Measurements from ENCODE around the gene PACRGL. TPM values are rescaled to one million over a fixed set of nuclear protein-coding genes. Genes with fewer than 3 reads are reported as not detected.

PACRGL gene
- total and polyA plus RNA-seq, 7 donors, result 5.2 to 20.2 (median 7.6) TPM

GRCh38 chr4:20666012-20666860, 34.0 kb upstream of the PACRGL start:
- DNase-seq (no peak), ATAC-seq (no peak)
- WGBS, 3 donors, result 34 to 38% (median 36%) methylated on average over 4 of the region's 4 CpGs
- Histone ChIP-seq H3K4me1 (no peaks in the 10 kb centered on the region), H3K9me3 (no peaks in the 10 kb centered on the region), H3K27ac (no peak overlapping the region), H3K4me3 (no peak overlapping the region), H3K27me3 (ENCODE audit: insufficient read depth in 3 of 3, low read length in 2 of 3) (no peaks in the 10 kb centered on the region), H3K36me3 (ENCODE audit: insufficient read depth in 1 of 2, low read depth in 1 of 2) (no peaks in the 10 kb centered on the region)
- no peak for TF ChIP-seq CTCF (IDR thresholded peaks at IDR 0.05)
- intact Hi-C loops (cut with DNase I), result no loop called here

GRCh38 chr4:20672262-20672661, 28.0 kb upstream of the PACRGL start:
- H3K36me3 ChIP-seq (ENCODE audit: insufficient read depth in 1 of 2, low read depth in 1 of 2), result no peaks in the 10 kb centered on the region
- intact Hi-C loops (cut with DNase I), result no loop called here
- no peaks in the 10 kb centered on the region for H3K4me1 ChIP-seq
- ATAC-seq (no peak), DNase-seq (no peak)
- no peak overlapping the region for H3K4me3 ChIP-seq
- WGBS, 3 donors, result 68 to 73% (median 70%) methylated on average over 1 of the region's 1 CpG
- no peak overlapping the region for H3K27ac ChIP-seq
- H3K27me3 ChIP-seq (ENCODE audit: insufficient read depth in 3 of 3, low read length in 2 of 3), result no peaks in the 10 kb centered on the region
- H3K9me3 ChIP-seq, result no peaks in the 10 kb centered on the region
- no peak for TF ChIP-seq CTCF (IDR thresholded peaks at IDR 0.05)

GRCh38 chr4:20675786-20676185, 24.5 kb upstream of the PACRGL start:
- intact Hi-C loops (cut with DNase I), result no loop called here
- no peak for TF ChIP-seq CTCF (IDR thresholded peaks at IDR 0.05)
- Histone ChIP-seq H3K4me1 (no peaks in the 10 kb centered on the region), H3K4me3 (no peak overlapping the region), H3K27ac (no peak overlapping the region), H3K36me3 (ENCODE audit: insufficient read depth in 1 of 2, low read depth in 1 of 2) (no peaks in the 10 kb centered on the region), H3K27me3 (ENCODE audit: insufficient read depth in 3 of 3, low read length in 2 of 3) (no peaks in the 10 kb centered on the region), H3K9me3 (no peaks in the 10 kb centered on the region)
- ATAC-seq, result no peak
- no peak for DNase-seq

GRCh38 chr4:20676501-20677197, 23.6 kb upstream of the PACRGL start:
- H3K27ac ChIP-seq, result no peak overlapping the region
- no peaks in the 10 kb centered on the region for H3K9me3 ChIP-seq
- TF ChIP-seq CTCF (IDR thresholded peaks at IDR 0.05), result no peak
- no peaks in the 10 kb centered on the region for H3K4me1 ChIP-seq
- no peaks in the 10 kb centered on the region for H3K36me3 ChIP-seq (ENCODE audit: insufficient read depth in 1 of 2, low read depth in 1 of 2)
- intact Hi-C loops (cut with DNase I), result no loop called here
- 31 to 36% (median 34%) methylated on average over 8 of the region's 8 CpGs for WGBS, 3 donors
- no peak overlapping the region for H3K4me3 ChIP-seq
- peaks cover 0 to 2% (median 0%) of the 10 kb centered on the region in 3 donors for H3K27me3 ChIP-seq (ENCODE audit: insufficient read depth in 3 of 3, low read length in 2 of 3)
- DNase-seq, result no peak
- no peak for ATAC-seq

Measured in psoas muscle (tissue), 8 donors.